ENCODE data around the gene FNIP1. TPM values are rescaled to one million over a fixed set of nuclear protein-coding genes. Genes with fewer than 3 reads are reported as not detected.

FNIP1 gene
- total RNA-seq, 3 donors from 2014 or later, result 12.4 to 13.8 (median 13.6) TPM

GRCh38 chr5:131641494-131641893 is 155.3 kb downstream of the FNIP1 start:
- H3K4me1 Mint-ChIP-seq (ENCODE audit: low read depth), result peaks cover 20% of the 10 kb centered on the region
- no peaks in the 10 kb centered on the region for H3K9me3 Mint-ChIP-seq
- no peak for ATAC-seq
- no peak for DNase-seq
- no peak overlapping the region for H3K4me3 Mint-ChIP-seq
- H3K27me3 Mint-ChIP-seq (ENCODE audit: low read depth), result no peaks in the 10 kb centered on the region
- peaks cover 21% of the 10 kb centered on the region for H3K36me3 Mint-ChIP-seq (ENCODE audit: insufficient read depth)

- H3K27me3 Mint-ChIP-seq (ENCODE audit: low read depth), result no peaks in the 10 kb centered on the region
- DNase-seq, result peak; percentile 53
- peak overlapping the region; percentile 51 for H3K4me3 Mint-ChIP-seq
- no peaks in the 10 kb centered on the region for H3K9me3 Mint-ChIP-seq
- peak; percentile 98 for ATAC-seq
- H3K36me3 Mint-ChIP-seq (ENCODE audit: insufficient read depth), result peaks cover 16% of the 10 kb centered on the region
- H3K4me1 Mint-ChIP-seq (ENCODE audit: low read depth), result peaks cover 26% of the 10 kb centered on the region
These were observed 156.6 kb downstream of the FNIP1 start for GRCh38 chr5:131640043-131640856.

GRCh38 chr5:131639148-131639547 is 157.7 kb downstream of the FNIP1 start:
- H3K36me3 Mint-ChIP-seq (ENCODE audit: insufficient read depth), result peaks cover 6% of the 10 kb centered on the region
- no peaks in the 10 kb centered on the region for H3K9me3 Mint-ChIP-seq
- DNase-seq (no peak), ATAC-seq (no peak)
- H3K4me3 Mint-ChIP-seq, result no peak overlapping the region
- H3K4me1 Mint-ChIP-seq (ENCODE audit: low read depth), result peaks cover 27% of the 10 kb centered on the region
- H3K27me3 Mint-ChIP-seq (ENCODE audit: low read depth), result no peaks in the 10 kb centered on the region

GRCh38 chr5:131637694-131638093 is 159.1 kb downstream of the FNIP1 start:
- Mint-ChIP-seq H3K4me1 (ENCODE audit: low read depth) (peaks cover 28% of the 10 kb centered on the region), H3K36me3 (ENCODE audit: insufficient read depth) (peaks cover 5% of the 10 kb centered on the region), H3K4me3 (no peak overlapping the region), H3K27me3 (ENCODE audit: low read depth) (no peaks in the 10 kb centered on the region), H3K9me3 (no peaks in the 10 kb centered on the region)
- DNase-seq, result no peak
- no peak for ATAC-seq

- ATAC-seq, result peak; percentile 1
- H3K4me1 Mint-ChIP-seq (ENCODE audit: low read depth), result peaks cover 26% of the 10 kb centered on the region
- H3K9me3 Mint-ChIP-seq, result no peaks in the 10 kb centered on the region
- peak overlapping the region; percentile 97 for H3K4me3 Mint-ChIP-seq
- peaks cover 2% of the 10 kb centered on the region for H3K36me3 Mint-ChIP-seq (ENCODE audit: insufficient read depth)
- H3K27me3 Mint-ChIP-seq (ENCODE audit: low read depth), result no peaks in the 10 kb centered on the region
- no peak for DNase-seq
These were observed 160.9 kb downstream of the FNIP1 start for GRCh38 chr5:131635684-131636572.

- peak within 1 kb of the TSS; percentile 97 for H3K4me3 Mint-ChIP-seq
- no peaks in the 10 kb centered on the region for H3K9me3 Mint-ChIP-seq
- DNase-seq, result peak; percentile 94
- ATAC-seq, result peak; percentile 89 to 93
- no peaks in the 10 kb centered on the region for H3K27me3 Mint-ChIP-seq (ENCODE audit: low read depth)
- peaks cover 20% of the 10 kb centered on the region for H3K4me1 Mint-ChIP-seq (ENCODE audit: low read depth)
- H3K36me3 Mint-ChIP-seq (ENCODE audit: insufficient read depth), result peaks cover 2% of the 10 kb centered on the region
These were observed 161.7 kb downstream of the FNIP1 start, which contains the start of gene RAPGEF6 for GRCh38 chr5:131634996-131635683. Gene RAPGEF6, minus strand, starts transcription at chr5:131635229. Its CDS starts 199 bp downstream, at chr5:131635030.

GRCh38 chr5:131634666-131634995 is 162.2 kb downstream of the FNIP1 start:
- ATAC-seq (peak; percentile 33 to 42), DNase-seq (peak; percentile 45)
- Mint-ChIP-seq H3K4me1 (ENCODE audit: low read depth) (peaks cover 21% of the 10 kb centered on the region), H3K9me3 (no peaks in the 10 kb centered on the region), H3K27me3 (ENCODE audit: low read depth) (no peaks in the 10 kb centered on the region), H3K36me3 (ENCODE audit: insufficient read depth) (peaks cover 2% of the 10 kb centered on the region), H3K4me3 (peak overlapping the region; percentile 97)

- DNase-seq, result no peak
- Mint-ChIP-seq H3K4me1 (ENCODE audit: low read depth) (peaks cover 21% of the 10 kb centered on the region), H3K36me3 (ENCODE audit: insufficient read depth) (peaks cover 2% of the 10 kb centered on the region), H3K4me3 (peak overlapping the region; percentile 97), H3K27me3 (ENCODE audit: low read depth) (no peaks in the 10 kb centered on the region), H3K9me3 (no peaks in the 10 kb centered on the region)
- ATAC-seq, result no peak
These were observed 162.6 kb downstream of the FNIP1 start for GRCh38 chr5:131634238-131634637.

GRCh38 chr5:131633830-131634229 is 163.0 kb downstream of the FNIP1 start:
- H3K27me3 Mint-ChIP-seq (ENCODE audit: low read depth), result no peaks in the 10 kb centered on the region
- H3K4me3 Mint-ChIP-seq, result peak overlapping the region; percentile 97
- no peak for DNase-seq
- H3K4me1 Mint-ChIP-seq (ENCODE audit: low read depth), result peaks cover 23% of the 10 kb centered on the region
- no peak for ATAC-seq
- H3K36me3 Mint-ChIP-seq (ENCODE audit: insufficient read depth), result peaks cover 6% of the 10 kb centered on the region
- H3K9me3 Mint-ChIP-seq, result no peaks in the 10 kb centered on the region

- Mint-ChIP-seq H3K4me3 (no peak overlapping the region), H3K4me1 (ENCODE audit: low read depth) (peaks cover 43% of the 10 kb centered on the region)
- no peak for ATAC-seq
These were observed 165.9 kb downstream of the FNIP1 start for GRCh38 chr5:131630963-131631350.

GRCh38 chr5:131630208-131630962 is 166.4 kb downstream of the FNIP1 start:
- DNase-seq (no peak), ATAC-seq (no peak)
- Mint-ChIP-seq H3K36me3 (ENCODE audit: insufficient read depth) (peaks cover 16% of the 10 kb centered on the region), H3K9me3 (no peaks in the 10 kb centered on the region), H3K4me1 (ENCODE audit: low read depth) (peaks cover 45% of the 10 kb centered on the region), H3K4me3 (no peak overlapping the region), H3K27me3 (ENCODE audit: low read depth) (no peaks in the 10 kb centered on the region)

More at GRCh38 chr5:131630963-131631350, 165.9 kb downstream of the FNIP1 start:
- Mint-ChIP-seq H3K9me3 (no peaks in the 10 kb centered on the region), H3K36me3 (ENCODE audit: insufficient read depth) (peaks cover 14% of the 10 kb centered on the region), H3K27me3 (ENCODE audit: low read depth) (no peaks in the 10 kb centered on the region)
- no peak for DNase-seq

- no peaks in the 10 kb centered on the region for H3K9me3 Mint-ChIP-seq
- no peaks in the 10 kb centered on the region for H3K27me3 Mint-ChIP-seq (ENCODE audit: low read depth)
- H3K4me1 Mint-ChIP-seq (ENCODE audit: low read depth), result peaks cover 51% of the 10 kb centered on the region
- DNase-seq (no peak), ATAC-seq (no peak)
- peak overlapping the region; percentile 3 for H3K4me3 Mint-ChIP-seq
- H3K36me3 Mint-ChIP-seq (ENCODE audit: insufficient read depth), result peaks cover 22% of the 10 kb centered on the region
These were observed 167.8 kb downstream of the FNIP1 start for GRCh38 chr5:131628990-131629389.

- H3K27me3 Mint-ChIP-seq (ENCODE audit: low read depth), result no peaks in the 10 kb centered on the region
- no peaks in the 10 kb centered on the region for H3K9me3 Mint-ChIP-seq
- no peak overlapping the region for H3K4me3 Mint-ChIP-seq
- H3K36me3 Mint-ChIP-seq (ENCODE audit: insufficient read depth), result peaks cover 26% of the 10 kb centered on the region
- ATAC-seq, result no peak
- H3K4me1 Mint-ChIP-seq (ENCODE audit: low read depth), result peaks cover 62% of the 10 kb centered on the region
- DNase-seq, result no peak
These were observed 169.5 kb downstream of the FNIP1 start for GRCh38 chr5:131627207-131627865.

All from activated T-cell treated with anti-CD3 and anti-CD28 coated beads, Interleukin-2, amount 50 U/mL, for 4 hours (primary cell).